GM19193 (cell line): Measurements from ENCODE around the gene DYNLRB1.

Experiments used
- POLR2A ChIP-seq: IDR thresholded peaks from 4 replicates; pipeline ENCODE4 v1.6.1; 2011; ENCODE audit not compliant: insufficient read depth, insufficient read length; ENCODE audit errors: extremely low read depth

DYNLRB1 gene

DNA sequence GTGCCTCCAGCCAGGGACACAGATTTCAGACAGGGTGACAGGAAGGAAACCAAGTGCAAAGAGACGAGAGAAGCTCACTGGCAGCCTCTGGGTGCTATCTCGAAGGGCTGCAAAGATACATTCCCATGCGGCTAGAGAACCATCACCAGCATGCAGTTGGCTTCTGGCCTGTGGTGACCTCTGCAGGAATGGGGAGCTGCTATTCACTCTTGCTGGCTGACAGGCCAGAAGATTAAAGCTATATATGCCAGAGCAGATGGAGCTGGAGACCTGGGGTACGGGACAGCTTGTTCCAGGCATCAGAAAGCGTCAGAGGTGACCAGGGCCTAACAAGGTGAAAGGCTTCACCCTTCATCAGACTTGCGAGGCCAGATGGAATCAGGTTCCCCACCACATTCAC is 62.3 kb downstream of the DYNLRB1 start:
- no peak for TF ChIP-seq POLR2A

DNA sequence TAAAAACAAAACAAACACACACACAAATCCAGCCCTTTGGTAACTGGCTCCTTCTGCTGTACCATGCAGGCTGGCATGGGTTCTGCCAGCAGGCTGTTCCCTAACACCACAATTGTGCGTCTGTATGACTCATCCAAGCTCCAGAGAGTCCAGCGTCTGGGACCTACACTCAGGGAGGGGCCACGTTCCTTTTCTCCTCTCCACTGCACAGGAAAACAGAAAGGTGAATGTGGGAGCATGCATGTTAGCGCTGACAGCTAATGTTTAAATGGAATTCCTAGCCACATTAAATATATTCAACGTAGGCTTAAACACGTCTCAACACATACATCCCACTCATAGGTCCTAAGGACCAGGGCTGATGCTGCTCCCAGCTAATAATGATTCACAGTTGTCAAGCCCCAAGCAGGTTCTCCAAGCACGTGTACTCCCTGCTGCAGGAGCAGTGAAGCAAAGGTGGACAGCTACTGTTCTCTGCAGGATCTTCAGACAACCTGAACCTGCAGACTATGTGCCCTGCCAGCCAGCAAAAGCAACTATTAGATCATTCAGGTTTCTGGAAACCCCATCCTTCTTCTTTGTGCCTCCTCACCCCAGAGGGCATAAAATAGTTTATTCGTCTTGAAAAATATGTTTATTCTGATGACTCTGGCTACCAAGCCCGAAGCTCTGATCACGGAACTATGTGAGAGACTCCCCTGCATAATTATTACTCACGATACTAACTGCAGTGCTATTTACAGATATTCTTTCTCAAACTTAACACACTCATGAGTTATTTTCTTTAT is 63.2 kb downstream of the DYNLRB1 start:
- TF ChIP-seq POLR2A: no peak

DNA sequence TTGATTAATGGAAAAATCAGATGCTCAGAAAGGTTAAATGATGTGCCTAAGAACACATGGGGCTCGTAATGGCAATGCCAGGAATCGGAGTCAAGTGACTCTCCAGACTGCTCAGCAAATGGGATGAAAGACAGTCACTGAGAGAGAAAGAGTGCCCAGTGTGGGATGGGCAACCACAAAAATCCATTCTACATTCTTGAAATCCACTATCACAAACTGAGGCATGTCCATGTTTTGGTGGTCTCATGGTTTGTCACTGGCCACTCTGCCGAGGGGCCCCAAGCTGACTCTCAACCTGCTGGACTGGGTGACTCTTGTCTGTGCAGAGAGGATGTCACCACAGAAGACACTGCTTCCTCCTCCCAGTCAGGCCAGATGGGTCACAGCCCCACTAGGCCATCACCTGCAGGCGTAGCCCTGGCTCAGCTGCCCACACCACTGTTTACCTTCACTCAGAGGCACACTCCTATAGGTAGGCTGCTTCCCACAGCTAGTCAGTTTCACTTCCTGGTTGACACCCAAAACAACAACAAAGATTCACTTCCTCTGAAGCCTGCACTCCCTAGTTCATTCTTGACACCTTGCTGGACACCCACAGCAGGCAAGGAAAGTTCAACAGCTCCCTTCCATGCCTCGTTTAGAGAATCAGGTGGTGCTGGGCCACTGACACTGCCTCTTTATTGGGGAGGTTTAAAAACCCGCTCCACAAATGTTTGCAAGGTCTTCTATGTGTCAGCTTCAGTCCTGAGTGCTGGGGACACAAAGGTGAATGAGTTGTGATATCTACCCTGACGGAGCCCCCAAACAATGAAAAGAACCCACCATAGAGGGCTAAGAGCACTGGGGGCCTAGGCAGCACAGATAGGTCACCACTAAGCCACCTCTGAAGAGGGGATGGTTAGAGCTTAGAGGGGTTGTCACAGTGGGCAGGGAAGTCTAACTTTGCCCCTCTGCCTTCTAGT is 64.0 kb downstream of the DYNLRB1 start:
- TF ChIP-seq POLR2A: no peak

DNA sequence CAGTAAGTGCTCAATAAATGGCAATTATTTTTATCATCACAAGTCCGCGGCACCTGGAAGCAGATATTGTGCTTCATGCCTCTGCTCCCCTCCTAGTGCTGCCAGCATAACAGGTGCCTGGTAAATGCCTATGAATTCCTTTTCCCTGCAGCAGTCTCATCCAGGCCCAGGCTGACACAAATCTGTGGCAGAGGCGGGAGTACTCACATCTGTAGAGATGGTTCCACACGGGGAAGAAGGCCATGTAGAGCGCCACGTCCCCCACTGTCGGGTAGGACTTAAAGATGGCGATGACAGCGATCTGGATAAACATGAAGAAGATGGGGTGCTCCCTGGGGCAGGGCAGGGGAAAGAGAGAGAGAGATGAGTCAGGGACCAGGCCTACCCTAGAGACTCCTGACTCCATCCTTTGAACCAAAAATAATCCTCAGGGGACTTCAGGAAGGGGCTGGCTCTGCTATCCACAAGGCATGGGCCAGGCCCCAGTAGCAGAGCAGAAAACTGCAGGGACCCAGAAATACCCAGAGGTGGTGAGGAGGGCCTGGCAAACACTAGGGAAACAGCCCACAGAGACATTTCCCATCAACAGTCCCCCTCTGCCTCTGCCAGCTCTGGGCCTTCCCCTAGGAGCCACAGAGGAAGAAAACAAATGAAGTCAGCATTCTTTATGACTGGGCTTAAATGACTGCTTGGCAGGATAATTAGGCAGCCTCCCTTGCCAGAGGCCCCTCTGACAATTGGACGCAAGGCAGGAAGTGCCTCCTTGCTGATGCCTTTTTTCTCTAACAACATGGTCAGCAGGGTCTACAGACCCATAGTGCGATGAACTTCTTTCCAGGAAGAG is 65.3 kb downstream of the DYNLRB1 start:
- no peak for TF ChIP-seq POLR2A

DNA sequence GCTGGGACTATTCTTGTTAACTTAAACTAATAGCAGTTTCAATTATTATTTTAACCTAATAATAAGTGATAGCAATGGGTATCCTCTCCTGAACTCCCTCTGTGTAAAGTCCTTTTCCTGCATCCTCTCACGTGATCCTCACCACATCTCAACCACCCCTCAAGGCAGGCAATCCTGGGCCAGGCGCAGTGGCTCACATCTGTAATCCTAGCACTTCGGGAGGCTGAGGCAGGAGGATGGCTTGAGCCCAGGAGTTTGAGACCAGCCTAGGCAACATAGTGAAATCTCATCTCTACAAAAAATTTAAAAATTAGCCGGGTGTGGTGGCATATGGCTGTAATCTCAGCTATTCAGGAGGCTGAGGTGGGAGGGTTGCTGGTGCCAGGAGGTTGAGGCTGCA is 66.0 kb downstream of the DYNLRB1 start:
- TF ChIP-seq POLR2A: no peak

DNA sequence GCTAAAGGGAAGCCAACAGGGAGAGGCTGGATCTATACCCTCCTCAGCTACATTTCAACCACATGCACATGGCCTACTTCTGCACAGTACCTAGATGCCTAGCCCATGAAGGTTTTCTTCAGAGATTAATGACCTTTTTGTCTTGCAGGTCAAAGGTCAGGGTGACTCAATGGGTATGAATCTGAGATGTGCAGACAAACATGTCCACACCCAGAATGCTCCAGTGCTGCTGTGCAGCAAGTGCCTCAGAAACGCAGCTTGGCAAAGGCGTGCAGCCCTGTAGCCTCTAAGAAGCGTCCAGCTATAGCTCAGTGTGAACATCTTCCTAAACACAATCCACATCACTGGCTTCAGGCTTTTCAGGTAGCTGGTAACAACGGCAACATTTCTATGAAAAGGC is 66.7 kb downstream of the DYNLRB1 start:
- TF ChIP-seq POLR2A: no peak

DNA sequence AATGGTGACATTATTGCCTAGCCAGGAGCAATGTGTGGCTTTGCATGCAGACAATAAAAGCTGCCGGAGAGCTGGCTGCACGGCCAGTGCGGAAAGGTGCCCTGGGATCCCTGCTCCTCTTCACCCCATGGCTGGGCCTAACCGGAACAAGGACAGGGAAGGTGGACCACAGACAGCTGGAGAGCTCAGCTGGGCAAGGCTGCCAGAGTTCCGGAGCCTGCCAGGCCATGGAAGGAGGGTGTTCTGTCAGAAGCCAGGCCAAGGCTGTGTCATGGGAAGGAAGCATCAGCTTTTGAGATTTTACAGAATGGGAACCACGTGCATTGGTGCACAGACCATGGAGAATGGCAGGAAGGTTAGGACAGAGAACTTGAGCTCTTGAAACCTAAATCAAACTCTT is 67.3 kb downstream of the DYNLRB1 start:
- TF ChIP-seq POLR2A: no peak

DNA sequence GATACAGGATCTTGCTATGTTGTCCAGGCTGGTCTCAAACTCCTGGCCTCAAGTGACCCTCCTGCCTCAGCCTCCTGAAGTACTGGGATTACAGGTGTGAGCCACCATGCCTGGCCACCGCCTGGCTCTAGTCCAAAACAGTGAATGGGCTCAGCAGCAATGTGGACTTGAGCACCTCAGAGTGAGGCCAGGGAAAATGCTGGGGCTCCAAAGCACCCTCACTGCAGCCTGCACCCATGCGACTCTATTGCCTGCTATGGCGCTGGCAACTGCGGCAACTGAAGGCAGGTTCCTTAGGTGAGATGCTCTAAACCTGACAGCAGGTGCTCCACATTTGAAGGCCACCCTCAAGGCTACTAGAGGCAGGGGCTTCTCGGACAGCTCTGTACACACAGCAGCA is 68.8 kb downstream of the DYNLRB1 start:
- TF ChIP-seq POLR2A: no peak

DNA sequence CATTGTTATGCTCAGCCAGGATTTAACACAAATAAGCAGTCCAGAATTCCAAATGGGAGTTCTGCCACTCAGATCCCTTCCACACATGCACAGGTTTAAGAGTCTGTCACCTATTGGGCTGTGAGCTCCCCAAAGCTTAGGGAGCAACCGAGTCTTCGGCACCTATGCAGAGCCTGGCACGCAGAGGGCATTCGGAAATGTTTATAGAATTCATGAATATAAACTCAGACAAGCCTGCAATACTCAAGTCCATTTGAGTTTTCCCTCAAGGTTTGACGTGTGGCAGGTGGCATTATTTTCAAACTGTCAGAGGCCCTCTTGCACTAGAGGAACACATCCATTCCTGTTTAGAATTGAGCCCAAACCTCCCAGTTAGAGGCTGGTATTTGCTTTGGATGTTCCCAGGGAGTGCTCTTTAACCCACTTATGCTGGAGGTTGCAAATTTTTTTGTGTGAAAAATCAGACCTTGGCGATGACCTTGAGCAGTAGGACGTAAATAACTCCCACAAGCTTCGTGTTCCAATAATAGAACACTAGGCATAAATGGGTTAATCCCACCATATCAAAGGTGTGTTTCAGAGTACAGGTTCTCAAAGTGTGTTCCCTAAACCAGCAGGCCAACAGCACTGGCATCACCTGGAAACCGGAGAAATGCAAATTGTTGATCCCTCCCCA is 70.4 kb downstream of the DYNLRB1 start:
- no peak for TF ChIP-seq POLR2A
